B cell (primary cell): ENCODE measurements around the gene ACSS1.

Experiments
- CTCF ChIP-seq: fragments of 200-600 bp; IDR thresholded peaks from one replicate; pipeline ENCODE4 v1.8.0; 2022; ENCODE audit warnings: antibody characterized with exemption, mild to moderate bottlenecking
- EZH2 ChIP-seq: IDR thresholded peaks from 2 replicates; pipeline ENCODE4 v1.6.1; 2012; ENCODE audit warnings: borderline replicate concordance, low read depth, mild to moderate bottlenecking, moderate library complexity, low read length; ENCODE audit not compliant: insufficient read depth, poor library complexity, severe bottlenecking

- TF ChIP-seq CTCF, result no peak
- no peak for TF ChIP-seq EZH2
These were observed 71.4 kb downstream of the ACSS1 start for GRCh38 chr20:24986436-24987015.
